DND-41 (cell line): Measurements from ENCODE around the gene TSPAN17.

Experiments used
- ATAC-seq: fragments of 200-7000 bp; cut with Tn5 transposase; 3 replicates; pipeline ENCODE4 v1.9.1; 2021; ENCODE audit warnings: low read depth; ENCODE audit not compliant: insufficient read depth
- DNase-seq: peaks from one replicate; pipeline ENCODE4 v3.0.0-alpha.2; 2020
- H2AFZ ChIP-seq: 2 replicates; pipeline ENCODE4 v1.6.0; 2012; ENCODE audit warnings: low read depth, low read length
- H3K27ac ChIP-seq: 2 replicates; pipeline ENCODE4 v1.5.1; 2012; ENCODE audit warnings: low read length, inconsistent platforms
- H3K27me3 ChIP-seq: fragments of 200-600 bp; sonication (generic); 2 replicates; pipeline ENCODE4 v1.6.0; 2012; ENCODE audit warnings: low read length, mild to moderate bottlenecking, inconsistent platforms; ENCODE audit not compliant: insufficient read depth, poor library complexity
- H3K36me3 ChIP-seq: 2 replicates; pipeline ENCODE4 v1.5.1; 2012; ENCODE audit warnings: low read length, inconsistent platforms; ENCODE audit not compliant: insufficient read depth
- H3K4me1 ChIP-seq: 2 replicates; pipeline ENCODE4 v1.5.1; 2012; ENCODE audit warnings: mild to moderate bottlenecking, low read length; ENCODE audit not compliant: insufficient read depth
- H3K4me2 ChIP-seq: 2 replicates; pipeline ENCODE4 v1.6.0; 2012; ENCODE audit warnings: mild to moderate bottlenecking, moderate library complexity, low read length, inconsistent platforms; ENCODE audit not compliant: insufficient read depth
- H3K4me3 ChIP-seq, 2 experiments: fragments of 200-600 bp in 1 of 2; shearing (Covaris generic) in 1 of 2; 2 replicates each; pipeline ENCODE4 v1.5.1; 2012 to 2016; ENCODE audit warnings: inconsistent platforms in 2 of 2, low read length in 2 of 2, mild to moderate bottlenecking in 2 of 2, low read depth in 1 of 2, moderate library complexity in 1 of 2
- H3K79me2 ChIP-seq: 2 replicates; pipeline ENCODE4 v1.6.0; 2012; ENCODE audit warnings: low read length, inconsistent platforms; ENCODE audit not compliant: insufficient read depth
- H3K9ac ChIP-seq: 2 replicates; pipeline ENCODE4 v1.6.0; 2012; ENCODE audit warnings: low read depth, mild to moderate bottlenecking, inconsistent platforms, low read length, moderate library complexity
- H3K9me3 ChIP-seq: 2 replicates; pipeline ENCODE4 v1.5.1; 2012; ENCODE audit warnings: low read length, moderate library complexity, mild to moderate bottlenecking, inconsistent platforms; ENCODE audit not compliant: insufficient read depth, severe bottlenecking
- H4K20me1 ChIP-seq: 2 replicates; pipeline ENCODE4 v1.6.0; 2012; ENCODE audit warnings: low read length; ENCODE audit not compliant: insufficient read depth
- CTCF ChIP-seq: IDR thresholded peaks from 2 replicates; pipeline ENCODE4 v1.5.1; 2012; ENCODE audit warnings: borderline replicate concordance, low read length, moderate library complexity, mild to moderate bottlenecking; ENCODE audit not compliant: poor library complexity, severe bottlenecking; ENCODE audit errors: extremely low read depth
- EZH2 ChIP-seq: IDR thresholded peaks from 3 replicates; pipeline ENCODE4 v1.6.1; 2012; ENCODE audit warnings: borderline replicate concordance, low read depth, mild to moderate bottlenecking, moderate library complexity, low read length, inconsistent platforms; ENCODE audit not compliant: severe bottlenecking

The TSPAN17 gene

GRCh38 chr5:176624142-176624541 lies 23.1 kb upstream of the TSPAN17 start:
- Histone ChIP-seq H3K79me2 (no peaks in the 10 kb centered on the region), H2AFZ (no peak overlapping the region), H3K9me3 (no peaks in the 10 kb centered on the region), H3K4me1 (no peaks in the 10 kb centered on the region), H3K4me2 (no peak overlapping the region), H4K20me1 (no peaks in the 10 kb centered on the region), H3K9ac (no peak overlapping the region), H3K27ac (no peak overlapping the region), H3K27me3 (no peaks in the 10 kb centered on the region), H3K36me3 (no peaks in the 10 kb centered on the region), H3K4me3 (no peak overlapping the region)
- ATAC-seq (no peak), DNase-seq (no peak)
- TF ChIP-seq EZH2 (no peak), CTCF (no peak)

DNA sequence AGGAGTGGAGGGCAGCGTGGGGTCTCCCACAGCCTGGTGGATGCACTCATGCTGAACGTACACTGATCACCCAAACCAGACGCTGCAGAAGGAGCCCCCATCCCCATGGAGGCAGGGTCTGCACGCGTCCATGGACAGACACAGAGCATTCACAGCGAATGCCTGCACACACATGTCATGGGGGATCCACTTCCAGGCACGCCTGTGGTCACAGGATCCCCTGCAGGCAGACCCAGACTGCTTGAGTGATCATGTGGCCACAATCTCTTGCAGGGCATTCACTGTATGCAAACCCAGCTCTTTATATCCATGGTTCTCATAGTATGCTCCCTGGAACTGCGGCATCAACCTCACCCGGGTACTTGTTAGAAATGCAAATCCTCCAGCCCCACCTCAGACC lies 22.3 kb upstream of the TSPAN17 start:
- Histone ChIP-seq H3K4me3 (no peak overlapping the region), H3K36me3 (no peaks in the 10 kb centered on the region), H3K79me2 (no peaks in the 10 kb centered on the region), H4K20me1 (no peaks in the 10 kb centered on the region), H3K9me3 (no peaks in the 10 kb centered on the region), H2AFZ (no peak overlapping the region), H3K27me3 (no peaks in the 10 kb centered on the region), H3K9ac (no peak overlapping the region), H3K4me2 (no peak overlapping the region), H3K4me1 (no peaks in the 10 kb centered on the region), H3K27ac (no peak overlapping the region)
- DNase-seq (no peak), ATAC-seq (no peak)
- TF ChIP-seq EZH2 (no peak), CTCF (no peak)

DNA sequence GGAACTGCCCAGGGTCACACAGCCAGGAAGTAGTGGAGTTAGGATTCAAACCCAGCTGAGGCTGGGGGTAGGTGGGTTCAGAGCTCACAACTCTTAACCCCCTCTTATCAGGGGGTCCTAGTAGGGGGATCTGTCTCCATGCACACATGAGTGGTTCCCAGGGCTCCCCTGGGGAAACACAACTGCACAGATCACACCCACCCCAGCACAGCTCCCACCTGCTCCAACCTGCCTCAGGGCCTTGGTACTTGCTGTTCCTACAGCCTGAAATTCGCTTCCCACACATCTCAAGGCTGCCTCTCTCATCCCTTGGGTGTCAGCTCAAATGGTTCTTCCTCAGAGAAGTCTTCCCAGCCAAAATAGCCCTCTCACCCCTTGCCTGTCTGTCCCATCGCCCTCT lies 21.8 kb upstream of the TSPAN17 start:
- Histone ChIP-seq H3K4me2 (no peak overlapping the region), H4K20me1 (no peaks in the 10 kb centered on the region), H3K4me1 (no peaks in the 10 kb centered on the region), H3K27ac (no peak overlapping the region), H3K9ac (no peak overlapping the region), H3K4me3 (no peak overlapping the region), H3K36me3 (no peaks in the 10 kb centered on the region), H3K27me3 (no peaks in the 10 kb centered on the region), H3K79me2 (no peaks in the 10 kb centered on the region), H3K9me3 (no peaks in the 10 kb centered on the region), H2AFZ (no peak overlapping the region)
- no peak for DNase-seq
- no peak for ATAC-seq
- TF ChIP-seq CTCF, result no peak
- TF ChIP-seq EZH2, result no peak
